DMS114 treated with DMSO at 0.1 percent for 48 hours (cell line): ENCODE results near the gene PDZD8.
"Not testable (repeated sequence)": the region's sequence is repeated elsewhere in the genome, so short reads cannot be mapped to it uniquely, and the experiment has no call there.

Experiments used
- DNase-seq: peaks from one replicate; lab custom pipeline; 2025; ENCODE audit not compliant: unreplicated experiment; lab: John Stamatoyannopoulos, UW

The PDZD8 gene

GRCh38 chr10:117255835-117256460 lies 119.3 kb downstream of the PDZD8 start:
- DNase-seq: no peak

- no peak for DNase-seq
These were observed 120.2 kb downstream of the PDZD8 start for GRCh38 chr10:117254774-117255735.

- DNase-seq: no peak
These were observed 120.9 kb downstream of the PDZD8 start for GRCh38 chr10:117254338-117254737.

DNA sequence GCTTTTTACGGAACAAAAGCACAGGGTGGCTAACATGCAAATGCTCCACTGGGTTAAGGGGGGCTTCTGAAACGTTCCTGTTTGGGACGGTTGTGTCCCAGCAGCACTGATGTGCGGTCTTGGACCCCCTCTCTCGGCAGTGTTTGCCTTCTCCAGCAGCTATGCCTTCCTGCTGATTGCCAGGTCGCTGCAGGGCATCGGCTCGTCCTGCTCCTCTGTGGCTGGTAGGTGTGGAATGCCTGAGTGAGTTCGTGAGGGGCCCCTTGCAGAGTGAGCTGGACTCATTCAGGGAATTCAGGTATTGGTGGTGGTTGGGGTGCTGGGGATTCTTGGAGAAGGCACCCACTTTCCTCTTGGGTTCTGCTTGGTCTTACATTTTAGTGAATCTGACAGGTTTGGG lies 121.3 kb downstream of the PDZD8 start:
- DNase-seq: no peak

- no peak for DNase-seq
These were observed 124.8 kb downstream of the PDZD8 start for GRCh38 chr10:117250411-117250810.

GRCh38 chr10:117249493-117250093 lies 125.6 kb downstream of the PDZD8 start:
- no peak for DNase-seq

GRCh38 chr10:117248750-117249465 lies 126.3 kb downstream of the PDZD8 start:
- DNase-seq: no peak

GRCh38 chr10:117246997-117247671 lies 128.1 kb downstream of the PDZD8 start:
- DNase-seq: no peak

DNA sequence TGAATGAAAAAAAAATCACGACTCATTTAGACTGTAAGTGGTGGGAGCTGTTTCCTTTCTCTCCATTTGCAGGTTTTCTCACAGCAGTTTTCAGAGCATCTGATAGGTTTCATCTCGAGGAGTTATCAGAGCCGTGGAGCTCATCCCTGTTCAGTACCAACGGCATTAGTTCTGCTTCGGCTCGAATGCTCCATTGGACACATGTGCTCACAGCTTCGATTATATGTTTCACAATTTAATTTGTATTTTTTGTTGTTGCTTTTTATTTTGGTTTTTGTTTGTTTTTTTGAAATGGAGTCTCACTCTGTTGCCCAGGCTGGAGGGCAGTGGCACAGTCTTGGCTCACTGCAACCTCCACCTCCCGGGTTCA lies 132.8 kb downstream of the PDZD8 start:
- no peak for DNase-seq

GRCh38 chr10:117241541-117242462 lies 133.4 kb downstream of the PDZD8 start:
- no peak for DNase-seq

DNA sequence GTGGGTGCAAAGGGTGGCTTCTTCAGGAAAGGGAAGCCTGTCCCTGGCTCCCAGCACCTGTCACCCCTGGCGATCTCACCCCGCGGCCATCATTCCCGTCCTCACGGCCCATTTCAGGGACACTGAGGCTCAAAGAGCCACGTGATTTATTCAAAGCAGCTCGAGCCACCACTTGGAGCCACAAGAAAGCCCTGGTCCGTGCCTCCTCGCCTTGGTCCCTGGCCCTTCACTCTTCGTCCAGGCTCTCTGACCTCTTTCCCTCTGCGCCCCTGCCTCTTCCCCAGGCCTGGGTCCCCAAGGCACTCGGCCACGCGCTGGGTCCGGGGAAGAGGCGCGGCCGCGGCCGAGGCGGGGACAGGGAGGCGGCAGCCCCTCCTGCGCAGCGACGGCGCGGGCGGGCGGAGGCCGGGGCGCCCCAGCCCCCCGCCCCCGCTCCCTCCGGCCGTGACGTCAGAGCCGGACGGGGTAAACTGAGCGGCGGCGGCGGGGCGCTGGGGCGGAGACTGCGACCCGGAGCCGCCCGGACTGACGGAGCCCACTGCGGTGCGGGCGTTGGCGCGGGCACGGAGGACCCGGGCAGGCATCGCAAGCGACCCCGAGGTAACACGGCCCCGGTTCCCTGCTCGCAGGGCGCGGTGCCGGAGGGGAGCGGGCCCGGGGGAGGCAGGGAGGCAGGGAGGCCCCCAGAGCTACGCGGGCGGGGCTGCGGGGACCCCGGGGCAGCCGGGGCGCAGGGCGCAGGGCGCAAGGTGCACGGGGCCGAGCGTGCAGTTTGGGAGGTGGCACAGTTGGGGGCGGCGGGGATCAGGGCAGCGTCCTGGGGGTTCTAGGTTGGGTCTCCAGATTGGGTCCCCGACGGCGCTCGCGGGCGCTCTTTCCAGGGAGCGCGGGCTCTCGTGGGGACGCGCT lies 134.4 kb downstream of the PDZD8 start, which contains the start of gene SLC18A2:
TSS of gene SLC18A2 (plus strand) at position 494 of the 909 bp plus-strand sequence. CDS start 580 bp downstream, outside the sequence.
- no peak for DNase-seq

DNA sequence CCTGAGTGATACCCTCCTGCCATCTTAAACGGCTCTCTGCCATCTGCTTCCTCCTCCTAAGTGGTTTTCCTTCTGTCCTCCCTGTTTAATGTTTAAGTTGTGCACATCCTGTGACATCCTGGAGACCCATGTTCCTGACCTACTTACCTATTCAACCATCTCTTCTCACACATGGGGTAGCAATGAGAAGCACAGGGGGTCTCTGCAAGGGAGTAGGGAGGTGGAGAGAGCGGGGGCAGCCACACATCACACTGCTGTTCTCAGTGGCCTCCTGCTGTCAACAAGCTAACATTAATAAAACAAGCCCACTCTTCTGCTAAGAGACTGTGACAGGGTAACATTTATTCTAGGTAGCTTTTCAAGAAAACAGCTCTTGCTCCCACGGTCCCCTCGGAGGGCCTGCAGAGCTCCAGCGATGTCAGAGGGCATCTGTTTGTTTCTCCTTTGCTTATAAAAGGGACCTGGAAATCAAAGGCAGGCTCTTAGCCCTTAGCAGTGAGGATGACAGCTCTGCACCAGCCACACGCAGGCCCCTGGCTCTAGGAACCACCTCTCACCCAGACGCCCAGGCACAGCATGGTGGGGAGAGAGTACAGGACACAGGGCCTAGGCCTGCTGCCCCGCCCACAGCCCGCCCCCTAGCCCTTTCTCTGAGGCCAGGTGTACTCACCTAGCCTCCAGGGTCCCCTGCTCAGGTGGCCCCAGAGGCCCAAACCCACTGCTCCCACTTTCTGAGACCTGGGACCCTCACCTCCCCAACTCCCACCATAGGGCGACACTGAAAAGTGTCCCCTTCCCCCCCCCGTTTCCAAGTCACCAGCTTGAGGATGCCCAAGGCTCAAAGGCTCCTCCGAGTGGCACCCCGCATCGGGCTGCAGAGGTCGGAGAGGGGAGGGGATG lies 135.3 kb downstream of the PDZD8 start:
- no peak for DNase-seq

- DNase-seq: no peak
These were observed 136.2 kb downstream of the PDZD8 start for GRCh38 chr10:117239051-117239450.

- no peak for DNase-seq
These were observed 137.7 kb downstream of the PDZD8 start for GRCh38 chr10:117237401-117237991.

DNA sequence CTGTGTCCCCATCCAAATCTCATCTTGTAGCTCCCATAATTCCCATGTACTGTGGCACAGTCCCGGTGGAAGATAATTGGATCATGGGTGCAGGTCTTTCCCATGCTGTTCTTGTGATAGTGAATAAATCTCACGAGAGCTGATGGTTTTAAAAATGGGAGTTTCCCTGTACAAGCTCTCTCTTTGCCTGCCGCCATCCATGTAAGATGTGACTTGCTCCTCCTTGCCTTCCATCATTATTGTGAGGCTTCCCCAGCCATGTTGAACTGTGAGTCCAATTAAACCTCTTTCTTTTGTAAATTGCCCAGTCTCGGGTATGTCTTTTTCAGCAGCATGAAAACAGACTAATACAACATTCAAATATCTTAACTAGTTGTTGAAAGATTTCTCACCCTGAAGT lies 145.1 kb downstream of the PDZD8 start:
- DNase-seq: not testable (repeated sequence)

DNA sequence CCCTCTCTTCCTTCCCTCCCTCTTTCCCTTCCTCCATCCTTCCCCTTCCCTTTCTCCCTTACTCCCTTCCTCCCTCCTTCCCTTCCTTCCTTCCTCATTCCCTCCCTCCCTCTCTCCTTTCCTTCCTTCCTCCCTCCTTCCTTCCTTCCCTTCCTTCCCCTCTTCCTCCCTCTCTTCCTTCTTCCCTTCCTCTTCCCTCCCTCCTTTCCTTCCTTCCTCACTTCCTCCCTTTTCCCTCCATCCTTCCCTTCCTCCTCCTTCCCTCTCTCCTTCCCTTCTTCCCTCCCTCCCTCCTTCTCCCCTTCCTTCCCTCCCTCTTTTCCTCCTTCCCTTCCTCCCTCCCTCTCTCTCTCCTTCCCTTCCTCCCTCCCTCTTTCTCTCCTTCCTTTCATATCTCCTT lies 147.0 kb downstream of the PDZD8 start:
- no peak for DNase-seq
